ENCODE data around the gene CDK19.

The CDK19 gene

DNA sequence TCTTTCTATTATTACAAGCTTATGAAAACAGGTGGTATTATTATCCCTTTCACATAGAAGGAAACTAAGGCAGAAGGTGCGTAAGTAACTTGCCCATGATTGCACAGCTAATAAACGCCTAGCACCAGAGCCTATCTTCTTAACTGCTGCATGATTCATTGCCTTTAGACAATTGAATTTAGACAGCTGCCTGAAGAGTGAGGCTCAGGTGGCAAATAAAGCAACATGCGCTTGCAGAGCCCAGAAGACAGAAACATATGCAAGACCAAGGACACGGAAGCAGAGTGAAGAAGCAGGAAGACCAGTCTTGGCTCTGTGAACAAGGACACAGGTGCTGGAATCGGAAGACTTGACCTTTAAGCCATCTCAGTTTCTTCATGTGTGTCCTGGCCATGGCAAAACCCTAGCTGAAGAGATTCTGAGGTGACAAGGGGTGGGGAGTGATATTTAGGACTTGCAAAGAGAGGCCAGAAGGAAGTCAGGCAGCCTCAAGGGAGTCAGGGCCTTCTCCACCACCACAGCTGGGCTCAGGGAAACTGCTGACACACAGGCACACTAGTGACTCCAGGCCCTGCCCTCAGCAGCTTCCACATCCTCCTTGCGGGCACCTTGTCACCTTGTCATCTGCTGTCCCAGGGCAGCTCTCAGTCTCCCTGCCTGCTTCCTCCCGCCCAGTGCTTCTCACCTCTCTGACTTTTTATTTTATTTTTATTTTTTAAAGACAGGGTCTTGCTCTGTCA, 247.1 kb downstream of the CDK19 start:
- TF ChIP-seq, protein P1, sequence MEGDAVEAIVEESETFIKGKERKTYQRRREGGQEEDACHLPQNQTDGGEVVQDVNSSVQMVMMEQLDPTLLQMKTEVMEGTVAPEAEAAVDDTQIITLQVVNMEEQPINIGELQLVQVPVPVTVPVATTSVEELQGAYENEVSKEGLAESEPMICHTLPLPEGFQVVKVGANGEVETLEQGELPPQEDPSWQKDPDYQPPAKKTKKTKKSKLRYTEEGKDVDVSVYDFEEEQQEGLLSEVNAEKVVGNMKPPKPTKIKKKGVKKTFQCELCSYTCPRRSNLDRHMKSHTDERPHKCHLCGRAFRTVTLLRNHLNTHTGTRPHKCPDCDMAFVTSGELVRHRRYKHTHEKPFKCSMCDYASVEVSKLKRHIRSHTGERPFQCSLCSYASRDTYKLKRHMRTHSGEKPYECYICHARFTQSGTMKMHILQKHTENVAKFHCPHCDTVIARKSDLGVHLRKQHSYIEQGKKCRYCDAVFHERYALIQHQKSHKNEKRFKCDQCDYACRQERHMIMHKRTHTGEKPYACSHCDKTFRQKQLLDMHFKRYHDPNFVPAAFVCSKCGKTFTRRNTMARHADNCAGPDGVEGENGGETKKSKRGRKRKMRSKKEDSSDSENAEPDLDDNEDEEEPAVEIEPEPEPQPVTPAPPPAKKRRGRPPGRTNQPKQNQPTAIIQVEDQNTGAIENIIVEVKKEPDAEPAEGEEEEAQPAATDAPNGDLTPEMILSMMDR (IDR thresholded peaks at IDR 0.05; ENCODE audit: control insufficient read depth, insufficient read depth, low read depth, low read length, missing control alignments): no peak
- H3K4me3 ChIP-seq (ENCODE audit: control insufficient read depth, low read depth, low read length): no peak overlapping the region
- DNase-seq (ENCODE audit: low read depth): no peak

DNA sequence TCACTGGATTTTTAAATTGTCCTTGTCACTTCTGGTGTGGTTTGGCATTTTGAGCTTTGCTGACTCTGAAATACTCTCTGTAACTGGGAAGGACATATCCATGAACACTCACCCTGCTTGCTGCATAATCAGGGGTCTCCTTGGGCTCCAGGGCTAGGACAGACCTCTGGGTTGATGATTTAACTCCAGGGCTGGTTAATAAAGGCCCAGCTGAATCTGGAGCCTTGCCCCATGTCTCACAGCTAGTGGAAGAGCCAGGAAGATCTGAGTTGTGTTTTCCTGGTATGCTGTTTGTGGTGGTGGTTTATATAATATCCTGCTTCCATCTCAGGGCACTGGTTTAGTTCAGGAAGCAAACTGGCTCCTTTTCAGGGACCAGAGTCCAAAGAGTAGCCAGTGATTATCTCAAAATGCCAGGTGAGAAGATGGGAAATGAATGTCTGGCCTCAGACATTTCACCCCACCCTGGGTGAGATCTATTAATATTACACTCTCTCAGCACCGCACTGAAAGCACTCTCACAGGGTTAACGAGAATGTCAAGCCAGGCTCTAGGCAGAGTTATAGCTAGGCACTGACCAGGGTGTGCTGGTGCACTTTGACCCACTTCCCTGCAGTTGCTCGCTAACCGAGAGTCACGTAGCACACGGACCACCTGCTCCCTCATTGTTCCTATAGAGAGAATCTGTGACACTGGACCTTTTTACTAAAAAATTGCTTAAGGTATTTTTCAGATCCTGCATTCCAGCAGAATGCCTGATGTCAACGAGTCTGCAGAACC, 248.7 kb downstream of the CDK19 start:
- TF ChIP-seq, protein P1 (IDR thresholded peaks at IDR 0.05; ENCODE audit: control insufficient read depth, insufficient read depth, low read depth, low read length, missing control alignments): no peak
- DNase-seq (ENCODE audit: low read depth): no peak
- H3K4me3 ChIP-seq (ENCODE audit: control insufficient read depth, low read depth, low read length): no peak overlapping the region

DNA sequence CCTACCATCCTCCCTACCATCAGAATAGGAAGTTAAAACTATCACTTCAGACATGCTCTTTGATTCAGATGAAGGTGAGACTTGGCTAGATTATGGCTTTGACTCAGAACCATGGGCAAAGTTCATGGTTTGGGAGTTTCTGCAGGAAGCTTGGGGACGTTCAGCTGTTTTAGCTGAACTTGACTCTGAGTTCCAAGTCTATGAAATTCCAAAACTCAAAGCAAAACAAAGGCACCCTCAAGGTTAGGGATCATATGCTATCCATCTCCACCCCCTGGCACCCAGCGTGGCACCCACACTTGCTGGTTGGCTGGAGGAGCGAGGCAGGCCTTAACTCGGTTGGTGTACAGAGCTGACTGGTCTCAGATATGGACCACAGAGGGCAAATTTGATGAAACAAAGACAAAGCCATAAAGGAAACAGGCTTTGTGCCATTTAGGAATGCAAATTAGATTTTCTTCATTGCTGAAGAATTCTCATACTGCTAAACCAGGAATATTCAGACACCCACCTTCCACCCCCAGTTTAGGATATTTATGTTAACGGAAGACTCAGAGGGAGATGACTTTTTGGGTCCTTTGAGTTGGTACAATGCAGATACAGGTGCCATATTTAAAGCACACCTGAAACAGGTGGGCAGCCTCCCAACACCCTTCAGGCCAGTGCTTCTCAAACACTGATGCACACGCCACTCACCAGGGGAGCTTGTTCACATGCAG, 250.4 kb downstream of the CDK19 start:
- TF ChIP-seq, protein P1 (IDR thresholded peaks at IDR 0.05; ENCODE audit: control insufficient read depth, insufficient read depth, low read depth, low read length, missing control alignments): no peak
- H3K4me3 ChIP-seq (ENCODE audit: control insufficient read depth, low read depth, low read length): no peak overlapping the region
- no peak for DNase-seq (ENCODE audit: low read depth)

DNA sequence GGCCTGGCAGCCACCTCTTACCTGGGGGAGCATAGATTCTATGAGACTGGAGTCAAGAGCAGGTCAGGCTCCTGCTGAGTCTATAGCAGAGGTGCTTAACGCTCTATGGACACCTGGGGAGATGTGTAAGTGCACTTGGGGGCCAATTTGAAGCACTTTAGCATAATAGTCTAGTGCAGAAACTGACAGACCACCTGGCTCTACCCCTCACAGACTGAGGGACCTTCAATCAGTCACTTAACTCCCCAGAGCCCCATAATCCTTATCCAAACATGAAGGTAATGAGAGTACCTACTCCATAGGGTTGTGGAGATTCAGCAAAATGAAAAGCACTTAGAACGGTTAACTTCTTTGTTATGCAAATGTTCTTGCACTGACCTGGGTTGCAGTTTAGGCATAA, 251.6 kb downstream of the CDK19 start:
- TF ChIP-seq, protein P1 (IDR thresholded peaks at IDR 0.05; ENCODE audit: control insufficient read depth, insufficient read depth, low read depth, low read length, missing control alignments): no peak
- H3K4me3 ChIP-seq (ENCODE audit: control insufficient read depth, low read depth, low read length): no peak overlapping the region
- DNase-seq (ENCODE audit: low read depth): no peak

DNA sequence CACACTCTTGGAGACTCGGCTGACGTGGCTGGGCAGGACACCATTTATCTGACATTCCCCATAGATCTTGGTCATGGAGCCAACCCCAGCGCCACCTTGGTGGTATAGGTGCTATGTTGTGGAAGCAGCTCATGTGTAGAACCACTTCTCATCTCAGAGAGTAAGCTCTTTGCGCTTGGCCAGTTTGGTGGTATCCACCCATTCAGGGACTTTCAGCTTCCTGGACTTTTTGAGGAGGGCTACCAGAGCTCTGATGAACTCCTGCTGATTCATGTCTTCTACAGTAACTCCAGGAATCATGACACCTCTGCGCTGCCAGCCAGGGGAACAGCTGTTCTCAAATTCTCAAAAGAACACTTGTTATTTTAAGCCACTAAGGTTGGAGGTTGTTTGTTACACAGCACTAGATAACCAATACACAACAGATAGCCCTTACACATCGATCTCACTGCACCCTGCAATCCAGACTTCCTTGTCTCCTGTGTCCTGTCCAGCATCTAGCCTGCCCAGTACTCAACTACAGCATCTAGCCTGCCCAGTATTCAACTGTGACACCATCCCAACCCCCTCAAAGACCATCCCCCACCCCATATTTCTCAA, 252.9 kb downstream of the CDK19 start:
- DNase-seq (ENCODE audit: low read depth): no peak
- no peak overlapping the region for H3K4me3 ChIP-seq (ENCODE audit: control insufficient read depth, low read depth, low read length)
- TF ChIP-seq, protein P1 (IDR thresholded peaks at IDR 0.05; ENCODE audit: control insufficient read depth, insufficient read depth, low read depth, low read length, missing control alignments): no peak

DNA sequence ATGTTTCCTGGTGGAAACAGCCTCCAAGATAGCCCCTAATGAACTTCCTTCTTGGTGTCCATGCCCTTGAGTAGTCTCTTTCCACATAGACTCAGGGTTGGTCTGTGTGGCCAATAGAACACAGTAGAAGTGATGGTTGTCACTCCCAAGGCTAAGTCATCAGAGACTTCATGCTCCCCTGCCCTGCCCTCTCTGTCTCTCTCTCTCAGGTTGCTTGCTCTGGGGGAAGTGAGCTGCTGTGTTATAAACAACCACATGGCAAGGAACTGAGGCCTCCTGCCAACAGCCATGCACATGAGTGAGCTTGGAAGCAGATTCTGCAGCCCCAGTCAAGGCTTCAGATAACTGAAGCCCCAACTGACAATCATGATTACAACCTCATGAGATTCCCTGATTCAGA, 253.6 kb downstream of the CDK19 start:
- TF ChIP-seq, protein P1 (IDR thresholded peaks at IDR 0.05; ENCODE audit: control insufficient read depth, insufficient read depth, low read depth, low read length, missing control alignments): no peak
- no peak for DNase-seq (ENCODE audit: low read depth)

More for the DNA sequence above, 253.6 kb downstream of the CDK19 start:
- no peak overlapping the region for H3K4me3 ChIP-seq (ENCODE audit: control insufficient read depth, low read depth, low read length)
